SK-N-SH (cell line): ENCODE data around the gene PRDX6. TPM values are rescaled to one million over a fixed set of nuclear protein-coding genes. Genes with fewer than 3 reads are reported as not detected.
A peak's percentile ranks its signal among the peaks of the same experiment; 100 is the strongest.

Source experiments
- CTCF ChIA-PET: fragments of 300-600, 350-600 bp; formaldehyde crosslinking; extraction: SDS; loops from one replicate; lab custom pipeline; 2021; lab: Yijun Ruan, JAX
- POLR2A ChIA-PET: fragments of 350-600 bp; sonication (Branson Sonifier 250); formaldehyde crosslinking; extraction: SDS; loops from one replicate; lab custom pipeline; 2020; ENCODE audit warnings: antibody characterized with exemption, inconsistent platforms; lab: Yijun Ruan, JAX
- DNase-seq: peaks from one replicate; pipeline ENCODE4 v3.0.0; 2012
- H2AFZ ChIP-seq: fragments of 200-600 bp; sonication (generic); 2 replicates; pipeline ENCODE4 v1.8.1; 2016; ENCODE audit warnings: antibody characterized with exemption, mild to moderate bottlenecking, low read depth
- H3F3A ChIP-seq: fragments of 200-600 bp; sonication (generic); replicated peaks from 2 replicates; pipeline ENCODE3; 2016; ENCODE audit warnings: antibody characterized with exemption, mild to moderate bottlenecking; ENCODE audit not compliant: insufficient read depth
- H3K27ac ChIP-seq, 2 experiments: fragments of 200-500 bp in 1 of 2; fragments of 200-600 bp in 1 of 2; sonication (Bioruptor generic) in 1 of 2; sonication (generic), shearing (Covaris generic) in 1 of 2; 2 replicates each; pipeline versions ENCODE4 v1.5.1 to v1.6.1; 2014 to 2016; ENCODE audit warnings: low read depth in 2 of 2, inconsistent platforms in 1 of 2, low read length in 1 of 2, mild to moderate bottlenecking in 1 of 2, mixed read lengths in 1 of 2
- H3K27me3 ChIP-seq: fragments of 200-600 bp; sonication (generic), shearing (Covaris generic); 2 replicates; pipeline ENCODE4 v1.6.1; 2016; ENCODE audit warnings: mixed run types; ENCODE audit not compliant: insufficient read depth
- H3K36me3 ChIP-seq, 2 experiments: fragments of 200-500 bp in 1 of 2; fragments of 200-600 bp in 1 of 2; sonication (Bioruptor generic) in 1 of 2; sonication (generic) in 1 of 2; replicated peaks in 1 of 2; 2 replicates each; pipeline versions ENCODE3 to v1.5.1; 2014 to 2016; ENCODE audit warnings: low read length in 1 of 2, mild to moderate bottlenecking in 1 of 2; ENCODE audit not compliant: insufficient read depth in 2 of 2, control insufficient read depth in 1 of 2
- H3K4me1 ChIP-seq, 2 experiments: fragments of 200-500 bp in 1 of 2; fragments of 200-600 bp in 1 of 2; sonication (Bioruptor generic) in 1 of 2; sonication (generic), shearing (Covaris generic) in 1 of 2; 2 replicates each; pipeline versions ENCODE4 v1.5.1 to v1.6.1; 2014 to 2016; ENCODE audit warnings: low read depth in 1 of 2, low read length in 1 of 2, mixed run types in 1 of 2; ENCODE audit not compliant: insufficient read depth in 2 of 2, control insufficient read depth in 1 of 2
- H3K4me2 ChIP-seq: fragments of 200-600 bp; sonication (generic), shearing (Covaris generic); 2 replicates; pipeline ENCODE4 v1.6.1; 2017; ENCODE audit warnings: mixed run types
- H3K4me3 ChIP-seq, 2 experiments: fragments of 200-500 bp in 1 of 2; fragments of 200-600 bp in 1 of 2; sonication (Bioruptor generic) in 1 of 2; sonication (generic), shearing (Covaris generic) in 1 of 2; 2 replicates each; pipeline versions ENCODE4 v1.5.1 to v1.8.1; 2014 to 2016; ENCODE audit warnings: low read depth in 2 of 2, inconsistent platforms in 1 of 2, low read length in 1 of 2, mild to moderate bottlenecking in 1 of 2, mixed read lengths in 1 of 2, moderate library complexity in 1 of 2
- H3K79me2 ChIP-seq: fragments of 200-600 bp; sonication (generic); 2 replicates; pipeline ENCODE4 v1.8.1; 2017; ENCODE audit warnings: mild to moderate bottlenecking; ENCODE audit not compliant: insufficient read depth
- H3K9ac ChIP-seq: fragments of 200-600 bp; sonication (generic); 2 replicates; pipeline ENCODE4 v1.6.1; 2017; ENCODE audit warnings: mixed run types
- H3K9me2 ChIP-seq: fragments of 200-600 bp; sonication (generic); 2 replicates; pipeline ENCODE4 v1.6.1; 2017; ENCODE audit warnings: mixed run types
- H3K9me3 ChIP-seq: fragments of 200-600 bp; sonication (generic); 2 replicates; pipeline ENCODE4 v1.6.1; 2017; ENCODE audit warnings: mixed run types, mild to moderate bottlenecking, moderate library complexity
- H4K20me1 ChIP-seq: fragments of 200-600 bp; sonication (generic); 2 replicates; pipeline ENCODE4 v1.6.1; 2017; ENCODE audit warnings: mild to moderate bottlenecking, mixed run types; ENCODE audit not compliant: insufficient read depth
- CHD2 ChIP-seq: fragments of 150-350 bp; IDR thresholded peaks from 2 replicates; pipeline ENCODE4 v1.6.1; 2018; ENCODE audit warnings: low read length; ENCODE audit not compliant: partially characterized antibody
- ELF1 ChIP-seq: IDR thresholded peaks from 2 replicates; pipeline ENCODE4 v1.4.0; 2012
- EP300 ChIP-seq, 2 experiments: IDR thresholded peaks; 2 replicates each; pipeline versions ENCODE4 v1.4.0 to v1.6.1; 2012; ENCODE audit warnings: borderline replicate concordance in 1 of 2, low read depth in 1 of 2, low read length in 1 of 2
- FOSL2 ChIP-seq: IDR thresholded peaks from 2 replicates; pipeline ENCODE4 v1.4.0; 2012; ENCODE audit warnings: low read depth, mild to moderate bottlenecking, moderate library complexity, borderline replicate concordance
- FOXM1 ChIP-seq: IDR thresholded peaks from 2 replicates; pipeline ENCODE4 v1.4.0; 2012; ENCODE audit warnings: low read depth, mild to moderate bottlenecking
- GABPA ChIP-seq: IDR thresholded peaks from 2 replicates; pipeline ENCODE4 v1.4.0; 2012; ENCODE audit warnings: low read depth, mild to moderate bottlenecking
- IRF3 ChIP-seq: fragments of 150-350 bp; IDR thresholded peaks from 2 replicates; pipeline ENCODE4 v1.6.1; 2016; ENCODE audit warnings: mild to moderate bottlenecking, low read depth, low read length
- JUND ChIP-seq: IDR thresholded peaks from 2 replicates; pipeline ENCODE4 v1.4.0; 2012
- MEF2A ChIP-seq: IDR thresholded peaks from 2 replicates; pipeline ENCODE4 v1.4.0; 2012; ENCODE audit warnings: low read depth, borderline replicate concordance
- MXI1 ChIP-seq: IDR thresholded peaks from 2 replicates; pipeline ENCODE4 v1.6.1; 2012; ENCODE audit warnings: mild to moderate bottlenecking, low read depth, low read length, improper control_type of control experiment
- NFIC ChIP-seq: IDR thresholded peaks from 2 replicates; pipeline ENCODE4 v1.4.0; 2012; ENCODE audit warnings: borderline replicate concordance
- PBX3 ChIP-seq: IDR thresholded peaks from 2 replicates; pipeline ENCODE4; 2012
- RAD21 ChIP-seq: IDR thresholded peaks from 2 replicates; pipeline ENCODE4 v1.6.1; 2012; ENCODE audit warnings: mild to moderate bottlenecking, low read length
- RFX5 ChIP-seq: IDR thresholded peaks from 2 replicates; pipeline ENCODE4 v1.6.1; 2012; ENCODE audit warnings: mild to moderate bottlenecking, improper control_type of control experiment, low read length
- RXRA ChIP-seq: IDR thresholded peaks from 2 replicates; pipeline ENCODE4 v1.4.0; 2012; ENCODE audit warnings: low read depth, mild to moderate bottlenecking, borderline replicate concordance
- SIN3A ChIP-seq: IDR thresholded peaks from 2 replicates; pipeline ENCODE4 v1.6.1; 2012; ENCODE audit warnings: low read depth, mild to moderate bottlenecking, low read length, moderate library complexity, borderline replicate concordance
- TAF1 ChIP-seq: IDR thresholded peaks from 2 replicates; pipeline ENCODE4 v1.6.1; 2012; ENCODE audit warnings: low read depth, mild to moderate bottlenecking, low read length, moderate library complexity, borderline replicate concordance
- TEAD4 ChIP-seq: IDR thresholded peaks from 2 replicates; pipeline ENCODE4 v1.4.0; 2012; ENCODE audit warnings: mild to moderate bottlenecking, borderline replicate concordance; ENCODE audit not compliant: insufficient read depth
- USF2 ChIP-seq: fragments of 150-350 bp; IDR thresholded peaks from 2 replicates; pipeline ENCODE4 v1.6.1; 2017; ENCODE audit warnings: antibody characterized with exemption, low read length, low read depth, borderline replicate concordance
- WGBS: methylation state at CpG from one replicate; pipeline ENCODE4 v1.1.6; 2017; ENCODE audit warnings: low lambda C conversion rate; 5-methylcytosine and 5-hydroxymethylcytosine counted together
- polyA plus RNA-seq, 3 experiments: library from polyadenylated mRNA; depleted of rRNA; stranded (reverse); fragments of >200 nt; gene quantifications; 2 replicates each; pipeline ENCODE4 v1.2.3, GENCODE V29; 2012

Gene PRDX6
- polyA plus RNA-seq, 1 of the 3 experiments (the other 2 are of a cell fraction), result 224 TPM

GRCh38 chr1:173506437-173506836 lies 29.3 kb downstream of the PRDX6 start:
- no peak overlapping the region for H3K4me3 ChIP-seq
- H3F3A ChIP-seq, result peaks cover 4% of the 10 kb centered on the region
- no peaks in the 10 kb centered on the region for H3K27me3 ChIP-seq
- no peaks in the 10 kb centered on the region for H4K20me1 ChIP-seq
- no peaks in the 10 kb centered on the region for H3K9me2 ChIP-seq
- H3K9ac ChIP-seq, result no peak overlapping the region
- no peaks in the 10 kb centered on the region for H3K9me3 ChIP-seq
- no peaks in the 10 kb centered on the region for H3K79me2 ChIP-seq
- ChIA-PET POLR2A (no interaction called here), CTCF (no interaction called here)
- no peak for DNase-seq
- H2AFZ ChIP-seq, result no peak overlapping the region
- H3K36me3 ChIP-seq, result no peaks in the 10 kb centered on the region
- WGBS, result 81% methylated on average over 6 of the region's 6 CpGs
- no peak overlapping the region for H3K27ac ChIP-seq
- TF ChIP-seq CHD2 (no peak), NFIC (no peak), TEAD4 (no peak), FOSL2 (no peak), JUND (no peak), USF2 (no peak), RAD21 (no peak)
- no peak overlapping the region for H3K4me2 ChIP-seq
- peaks cover 0 to 6% of the 10 kb centered on the region in 2 experiments; a peak in 1 of 4 replicates for H3K4me1 ChIP-seq

- ChIA-PET POLR2A (no interaction called here), CTCF (interaction anchor here (0.8 kb wide), 1 partner anchor 28 kb away, joined by 3 read pairs; no protein-coding TSS in a partner anchor)
- no peak overlapping the region for H2AFZ ChIP-seq
- H3K4me2 ChIP-seq, result no peak overlapping the region
- H3K27ac ChIP-seq, result 0 out of 4 replicates have a peak overlapping the region, but pooled peaks of 1 of the 2 experiments have one; percentile 9
- TF ChIP-seq MEF2A (no peak), FOSL2 (peak; percentile 5; the same call in 1 of the 2 replicates)
- TF ChIP-seq, all 33 proteins: peak for 1
- Histone ChIP-seq H3K9ac (no peak overlapping the region), H3K9me3 (no peaks in the 10 kb centered on the region), H3F3A (peaks cover 4% of the 10 kb centered on the region), H3K4me3 (no peak overlapping the region), H3K27me3 (no peaks in the 10 kb centered on the region), H4K20me1 (no peaks in the 10 kb centered on the region), H3K9me2 (no peaks in the 10 kb centered on the region), H3K4me1 (peaks cover 0 to 6% of the 10 kb centered on the region in 2 experiments; a peak in 1 of 4 replicates), H3K79me2 (no peaks in the 10 kb centered on the region), H3K36me3 (no peaks in the 10 kb centered on the region)
- DNase-seq, result no peak
- 65% methylated on average over 3 of the region's 3 CpGs for WGBS
Measured at GRCh38 chr1:173507205-173507846, 30.2 kb downstream of the PRDX6 start.

DNA sequence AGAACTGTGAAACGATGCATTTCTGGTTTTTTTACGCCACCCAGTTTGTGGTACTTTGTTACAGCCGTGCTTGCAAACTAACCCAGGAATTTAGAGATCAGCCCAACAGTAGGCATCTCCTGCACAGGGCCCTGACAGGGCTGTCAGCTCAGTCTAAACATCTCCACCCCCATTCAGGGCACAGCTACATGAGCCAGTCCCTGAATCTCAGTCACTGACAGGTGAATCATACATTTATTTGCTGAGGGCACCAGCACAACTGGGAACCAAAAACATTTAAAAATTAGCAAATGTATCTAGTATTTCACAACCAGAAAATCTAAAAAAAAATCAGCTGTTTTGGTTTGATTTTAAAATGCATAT lies 30.7 kb downstream of the PRDX6 start:
- H3K9me3 ChIP-seq, result no peaks in the 10 kb centered on the region
- H3K27ac ChIP-seq, result no peak overlapping the region
- no peak overlapping the region for H3K4me3 ChIP-seq
- H3K27me3 ChIP-seq, result no peaks in the 10 kb centered on the region
- no peaks in the 10 kb centered on the region for H4K20me1 ChIP-seq
- ChIA-PET CTCF (no interaction called here), POLR2A (no interaction called here)
- no peak overlapping the region for H3K4me2 ChIP-seq
- H3F3A ChIP-seq, result peaks cover 4% of the 10 kb centered on the region
- H2AFZ ChIP-seq, result no peak overlapping the region
- DNase-seq, result no peak
- H3K4me1 ChIP-seq, result peaks cover 0 to 6% of the 10 kb centered on the region in 2 experiments; a peak in 1 of 4 replicates
- no peaks in the 10 kb centered on the region for H3K79me2 ChIP-seq
- H3K9ac ChIP-seq, result no peak overlapping the region
- H3K36me3 ChIP-seq, result no peaks in the 10 kb centered on the region
- WGBS, result 85% methylated on average over 3 of the region's 3 CpGs
- H3K9me2 ChIP-seq, result no peaks in the 10 kb centered on the region
- TF ChIP-seq RFX5, result no peak
- no peak for TF ChIP-seq FOXM1
- no peak for TF ChIP-seq CHD2
- no peak for TF ChIP-seq IRF3
- TF ChIP-seq ELF1, result no peak
- no peak for TF ChIP-seq GABPA
- TF ChIP-seq USF2, result no peak
- no peak for TF ChIP-seq RXRA
- no peak for TF ChIP-seq PBX3
- no peak for TF ChIP-seq MXI1
- no peak for TF ChIP-seq SIN3A
- TF ChIP-seq EP300 (IDR thresholded peaks at IDR 0.05; ENCODE audit: borderline replicate concordance in 1 of 2, low read depth in 1 of 2, low read length in 1 of 2), result no peak
- TF ChIP-seq TAF1, result no peak
